ENCODE measurements around the gene SGPL1. TPM values are rescaled to one million over a fixed set of nuclear protein-coding genes. Genes with fewer than 3 reads are reported as not detected.

The SGPL1 gene
- total RNA-seq, 4 donors from 2014 or later, result 24.9 to 65.4 (median 61.3) TPM

DNA sequence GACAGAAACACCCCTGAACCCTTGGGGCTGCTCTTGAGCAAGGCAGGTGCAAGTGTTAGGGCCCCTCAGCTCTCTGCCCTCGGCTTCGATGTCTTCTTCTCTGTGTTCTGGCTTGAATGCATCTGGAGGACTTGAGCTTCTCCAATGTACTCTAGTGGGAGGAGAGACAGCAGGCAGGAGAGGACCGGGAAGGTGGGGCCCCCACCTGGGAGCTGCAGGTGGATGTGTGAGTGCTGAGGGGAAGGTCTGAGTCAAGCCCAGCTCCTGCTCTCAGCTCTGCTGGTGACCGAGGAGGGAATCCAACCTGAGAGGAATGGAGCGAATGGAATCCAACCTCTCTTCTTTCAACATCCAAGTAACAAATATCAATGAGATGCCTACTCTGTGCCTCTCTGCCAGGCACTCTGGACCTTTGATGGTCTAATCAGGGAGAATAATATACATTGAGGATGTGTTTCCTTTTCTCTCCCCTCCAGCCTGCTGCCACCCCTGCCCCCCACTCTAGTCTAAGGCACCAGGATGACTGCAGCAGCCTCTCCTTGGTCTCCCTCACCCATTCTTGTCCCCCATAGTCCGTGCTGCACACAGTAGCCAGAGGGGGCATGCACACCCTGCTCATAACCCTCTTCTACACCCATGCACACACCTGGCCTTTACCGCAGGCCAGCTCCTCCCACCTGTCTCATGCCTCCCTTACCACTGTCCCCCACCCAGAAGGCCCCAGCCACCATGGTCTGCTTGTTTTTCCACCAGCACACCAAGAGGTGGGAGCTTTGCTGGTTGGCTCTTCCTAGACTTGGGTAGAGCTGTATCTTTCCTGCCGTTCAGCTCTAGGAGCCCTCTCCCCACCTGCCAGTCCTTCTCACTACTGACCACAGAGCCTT, 44.2 kb upstream of the SGPL1 start:
- in situ Hi-C loops (cut with MboI; ENCODE audit: low pct_ligation_motif_present in 1 of 4, low pct_unique_long_range_greater_than_20kb in 1 of 4, low sequenced_read_pairs in 3 of 4), result loop anchor here in 2 of 4 donors (25.0 kb wide), 1 partner anchor 309 kb away; no protein-coding TSS in a partner anchor

DNA sequence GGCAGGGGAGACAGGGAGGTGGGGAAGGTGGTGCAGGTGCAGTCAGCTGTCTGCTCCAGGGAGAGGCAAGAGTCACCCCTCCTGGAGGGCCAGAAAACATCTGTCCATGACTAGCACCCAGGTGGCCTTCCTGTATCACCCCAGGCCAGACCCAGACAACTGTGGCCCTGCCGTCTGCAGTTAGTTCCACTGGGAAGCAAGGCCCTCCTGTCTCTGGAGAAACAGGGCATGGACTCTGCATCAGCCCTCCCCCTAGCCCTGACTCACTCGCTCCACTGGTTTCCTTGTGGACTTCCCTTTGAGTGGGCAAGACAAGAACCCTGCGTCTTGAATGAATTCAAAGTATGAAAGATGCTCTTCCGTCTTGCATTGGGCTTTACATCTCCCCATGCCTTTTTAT, 43.1 kb upstream of the SGPL1 start:
- Histone ChIP-seq H3K4me1 (no peaks in the 10 kb centered on the region), H3K9me3 (no peaks in the 10 kb centered on the region), H3K27me3 (no peaks in the 10 kb centered on the region), H3K36me3 (no peaks in the 10 kb centered on the region), H3K4me3 (no peak overlapping the region), H3K27ac (no peak overlapping the region)
- WGBS, 2 donors (ENCODE audit: low coverage in 1 of 2), result 89 to 100% methylated on average over 1 to 4 of the region's 4 CpGs
- TF ChIP-seq POLR2AphosphoS5 (IDR thresholded peaks at IDR 0.05) (no peak), EP300 (IDR thresholded peaks at IDR 0.05; ENCODE audit: low read depth) (no peak), POLR2A (IDR thresholded peaks at IDR 0.05) (no peak)
- TF ChIP-seq, protein P1, sequence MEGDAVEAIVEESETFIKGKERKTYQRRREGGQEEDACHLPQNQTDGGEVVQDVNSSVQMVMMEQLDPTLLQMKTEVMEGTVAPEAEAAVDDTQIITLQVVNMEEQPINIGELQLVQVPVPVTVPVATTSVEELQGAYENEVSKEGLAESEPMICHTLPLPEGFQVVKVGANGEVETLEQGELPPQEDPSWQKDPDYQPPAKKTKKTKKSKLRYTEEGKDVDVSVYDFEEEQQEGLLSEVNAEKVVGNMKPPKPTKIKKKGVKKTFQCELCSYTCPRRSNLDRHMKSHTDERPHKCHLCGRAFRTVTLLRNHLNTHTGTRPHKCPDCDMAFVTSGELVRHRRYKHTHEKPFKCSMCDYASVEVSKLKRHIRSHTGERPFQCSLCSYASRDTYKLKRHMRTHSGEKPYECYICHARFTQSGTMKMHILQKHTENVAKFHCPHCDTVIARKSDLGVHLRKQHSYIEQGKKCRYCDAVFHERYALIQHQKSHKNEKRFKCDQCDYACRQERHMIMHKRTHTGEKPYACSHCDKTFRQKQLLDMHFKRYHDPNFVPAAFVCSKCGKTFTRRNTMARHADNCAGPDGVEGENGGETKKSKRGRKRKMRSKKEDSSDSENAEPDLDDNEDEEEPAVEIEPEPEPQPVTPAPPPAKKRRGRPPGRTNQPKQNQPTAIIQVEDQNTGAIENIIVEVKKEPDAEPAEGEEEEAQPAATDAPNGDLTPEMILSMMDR (IDR thresholded peaks at IDR 0.05), result no peak
- in situ Hi-C loops (cut with MboI; ENCODE audit: low pct_ligation_motif_present in 1 of 4, low pct_unique_long_range_greater_than_20kb in 1 of 4, low sequenced_read_pairs in 3 of 4) (loop anchor here in 2 of 4 donors (25.0 kb wide), 1 partner anchor 310 kb away; no protein-coding TSS in a partner anchor), intact Hi-C loops (cut with DNase I; ENCODE audit: low total_unique reads) (no loop called here)
- DNase-seq, result no peak

More for the DNA sequence above, 44.2 kb upstream of the SGPL1 start:
- Histone ChIP-seq H3K36me3 (no peaks in the 10 kb centered on the region), H3K9me3 (no peaks in the 10 kb centered on the region), H3K4me3 (no peak overlapping the region), H3K4me1 (no peaks in the 10 kb centered on the region), H3K27ac (no peak overlapping the region), H3K27me3 (no peaks in the 10 kb centered on the region)
- 86 to 88% methylated on average over 6 to 8 of the region's 8 CpGs for WGBS, 2 donors (ENCODE audit: low coverage in 1 of 2)
- intact Hi-C loops (cut with DNase I; ENCODE audit: low total_unique reads), result no loop called here
- TF ChIP-seq POLR2A (IDR thresholded peaks at IDR 0.05), result no peak
- TF ChIP-seq POLR2AphosphoS5 (IDR thresholded peaks at IDR 0.05), result no peak
- TF ChIP-seq, protein P1 (IDR thresholded peaks at IDR 0.05), result no peak
- no peak for TF ChIP-seq EP300 (IDR thresholded peaks at IDR 0.05; ENCODE audit: low read depth)
- DNase-seq, result no peak

DNA sequence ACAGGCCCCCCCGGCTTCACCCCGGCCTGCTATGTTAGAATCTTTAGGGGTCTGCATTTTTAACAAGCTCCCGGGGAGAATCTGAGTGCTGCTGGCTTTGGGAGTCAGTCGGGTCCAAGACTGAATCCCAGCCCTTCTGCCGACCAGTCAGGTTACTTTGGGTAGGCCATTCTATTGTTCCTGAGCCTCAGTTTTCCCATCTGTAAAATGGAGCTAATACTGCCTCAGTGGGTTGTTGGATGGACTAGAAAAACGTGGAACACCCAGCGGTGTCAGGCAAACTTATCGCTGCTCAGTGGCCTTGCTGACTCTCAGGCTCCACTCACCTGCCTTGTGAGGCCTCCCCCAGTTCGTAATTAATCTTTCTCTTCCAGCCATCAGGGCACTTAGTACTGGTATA, 42.3 kb upstream of the SGPL1 start:
- Histone ChIP-seq H3K9me3 (no peaks in the 10 kb centered on the region), H3K27ac (no peak overlapping the region), H3K4me1 (no peaks in the 10 kb centered on the region), H3K36me3 (no peaks in the 10 kb centered on the region), H3K4me3 (no peak overlapping the region), H3K27me3 (no peaks in the 10 kb centered on the region)
- 89 to 94% methylated on average over 7 to 8 of the region's 9 CpGs for WGBS, 2 donors (ENCODE audit: low coverage in 1 of 2)
- intact Hi-C loops (cut with DNase I; ENCODE audit: low total_unique reads), result no loop called here
- DNase-seq, result no peak
- in situ Hi-C loops (cut with MboI; ENCODE audit: low pct_ligation_motif_present in 1 of 4, low pct_unique_long_range_greater_than_20kb in 1 of 4, low sequenced_read_pairs in 3 of 4), result loop anchor here in 2 of 4 donors (25.0 kb wide), 1 partner anchor 311 kb away; no protein-coding TSS in a partner anchor
- TF ChIP-seq EP300 (IDR thresholded peaks at IDR 0.05; ENCODE audit: low read depth) (no peak), POLR2AphosphoS5 (IDR thresholded peaks at IDR 0.05) (no peak), POLR2A (IDR thresholded peaks at IDR 0.05) (no peak)
- TF ChIP-seq, protein P1 (IDR thresholded peaks at IDR 0.05), result no peak

DNA sequence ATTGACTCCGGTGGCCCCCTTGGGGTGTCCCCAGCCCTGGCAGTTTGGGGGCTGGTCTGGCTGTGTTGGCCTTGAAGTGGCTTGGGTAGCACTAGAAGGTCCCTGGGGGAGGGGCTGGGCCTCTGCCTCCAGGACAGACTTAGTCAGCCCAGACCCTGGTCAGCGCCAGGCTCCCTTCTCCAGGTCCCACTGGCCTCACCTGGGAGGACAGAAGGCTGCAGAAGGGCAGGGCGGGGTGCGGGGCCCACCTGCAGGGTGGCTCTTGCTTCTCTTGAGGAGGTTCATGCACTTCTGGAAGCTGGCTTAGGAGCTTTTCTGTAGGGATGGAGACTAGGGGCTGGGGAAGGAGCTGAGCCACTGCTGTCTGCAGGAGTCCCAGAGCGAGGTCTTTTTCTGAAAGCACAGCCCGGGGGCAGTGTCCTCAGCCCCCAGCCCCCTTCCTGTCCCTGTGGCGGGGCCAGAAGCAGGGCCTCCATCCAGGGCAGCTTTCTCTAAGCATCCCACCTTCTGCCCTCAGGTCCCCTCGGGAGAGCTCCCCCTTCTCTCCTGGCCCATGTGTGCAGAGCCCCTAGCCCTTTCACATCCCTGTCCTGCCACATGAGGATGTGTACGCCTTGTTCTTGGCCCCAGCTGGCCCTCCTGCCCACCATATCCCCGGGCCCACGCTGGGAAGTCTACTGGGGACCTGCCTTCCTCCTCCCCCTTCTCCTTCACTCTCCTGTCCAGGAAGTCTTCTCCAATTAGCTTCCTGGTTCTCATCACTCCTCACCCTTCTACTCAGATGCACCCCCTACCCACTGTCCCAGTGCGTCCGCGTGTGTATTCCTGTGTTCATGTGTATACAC, 41.6 kb upstream of the SGPL1 start:
- no peaks in the 10 kb centered on the region for H3K27me3 ChIP-seq
- no peak overlapping the region for H3K27ac ChIP-seq
- no peak overlapping the region for H3K4me3 ChIP-seq
- intact Hi-C loops (cut with DNase I; ENCODE audit: low total_unique reads) (no loop called here), in situ Hi-C loops (cut with MboI; ENCODE audit: low pct_ligation_motif_present in 1 of 4, low pct_unique_long_range_greater_than_20kb in 1 of 4, low sequenced_read_pairs in 3 of 4) (loop anchor here in 2 of 4 donors (25.0 kb wide), 1 partner anchor 312 kb away; no protein-coding TSS in a partner anchor)
- no peaks in the 10 kb centered on the region for H3K4me1 ChIP-seq
- 85 to 87% methylated on average over 5 to 13 of the region's 14 CpGs for WGBS, 2 donors (ENCODE audit: low coverage in 1 of 2)
- H3K9me3 ChIP-seq, result no peaks in the 10 kb centered on the region
- no peaks in the 10 kb centered on the region for H3K36me3 ChIP-seq
- DNase-seq, result no peak
- no peak for TF ChIP-seq POLR2AphosphoS5 (IDR thresholded peaks at IDR 0.05)
- TF ChIP-seq, protein P1 (IDR thresholded peaks at IDR 0.05), result no peak
- TF ChIP-seq POLR2A (IDR thresholded peaks at IDR 0.05), result no peak
- no peak for TF ChIP-seq EP300 (IDR thresholded peaks at IDR 0.05; ENCODE audit: low read depth)
